A673 (cell line): ENCODE measurements around the gene LINC01488.

Source experiments
- EZH2 ChIP-seq: fragments of 200-600 bp; sonication (generic); IDR thresholded peaks from 2 replicates; pipeline ENCODE4 v1.6.1; 2017; ENCODE audit warnings: borderline replicate concordance, low read depth, mild to moderate bottlenecking, mixed read lengths, antibody characterized with exemption, low read length; ENCODE audit not compliant: poor library complexity, severe bottlenecking
- TF ChIP-seq, protein P1 (sequence below): fragments of 300-800, 200-600 bp; sonication (generic); conservative IDR thresholded peaks from 2 replicates; pipeline ENCODE4 v1.5.1; 2017; ENCODE audit warnings: low read depth, mild to moderate bottlenecking, antibody characterized with exemption, low read length, moderate library complexity, mixed read lengths

DNA sequence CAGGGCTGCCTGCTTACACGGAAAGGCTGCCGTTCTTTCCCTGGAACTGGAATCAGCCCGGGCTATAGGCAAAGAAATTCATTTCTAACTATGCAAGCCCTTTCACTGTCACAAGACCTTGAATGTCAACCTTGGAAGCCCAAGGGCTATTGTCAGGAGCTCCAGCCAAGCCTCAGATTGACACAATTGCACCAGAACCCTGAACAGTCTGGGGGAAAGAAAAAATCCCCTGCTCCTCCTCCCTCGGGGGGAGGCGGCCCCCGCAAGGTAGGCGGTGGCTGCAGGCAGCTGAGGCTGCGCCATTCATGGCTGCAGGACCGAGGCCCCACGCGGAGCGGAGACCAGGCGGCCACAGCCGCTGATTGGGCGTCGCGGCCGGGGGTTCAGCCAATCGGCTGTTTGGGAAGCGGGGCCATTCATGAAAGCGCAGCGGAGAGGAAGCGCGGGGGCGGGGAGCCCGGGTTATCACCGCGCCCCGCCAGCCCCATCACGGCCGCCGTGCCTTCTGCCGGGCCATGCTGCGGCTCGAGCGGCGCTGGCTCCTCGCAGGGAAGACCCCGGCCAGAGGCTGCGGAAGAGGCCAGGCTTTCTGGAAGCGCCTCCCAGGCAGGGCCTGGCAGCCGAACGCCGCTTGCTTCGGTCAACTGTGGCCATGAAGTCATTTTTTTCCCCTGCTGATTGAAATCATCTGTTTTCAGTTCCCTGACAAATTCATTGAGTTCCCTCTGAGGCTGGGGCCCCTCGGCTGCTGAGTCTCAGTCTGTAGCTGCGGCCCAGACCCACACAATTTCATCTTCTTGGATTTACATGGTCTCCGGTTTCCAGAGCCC is 38.1 kb upstream of the LINC01488 start:
- no peak for TF ChIP-seq EZH2
- TF ChIP-seq, protein P1, sequence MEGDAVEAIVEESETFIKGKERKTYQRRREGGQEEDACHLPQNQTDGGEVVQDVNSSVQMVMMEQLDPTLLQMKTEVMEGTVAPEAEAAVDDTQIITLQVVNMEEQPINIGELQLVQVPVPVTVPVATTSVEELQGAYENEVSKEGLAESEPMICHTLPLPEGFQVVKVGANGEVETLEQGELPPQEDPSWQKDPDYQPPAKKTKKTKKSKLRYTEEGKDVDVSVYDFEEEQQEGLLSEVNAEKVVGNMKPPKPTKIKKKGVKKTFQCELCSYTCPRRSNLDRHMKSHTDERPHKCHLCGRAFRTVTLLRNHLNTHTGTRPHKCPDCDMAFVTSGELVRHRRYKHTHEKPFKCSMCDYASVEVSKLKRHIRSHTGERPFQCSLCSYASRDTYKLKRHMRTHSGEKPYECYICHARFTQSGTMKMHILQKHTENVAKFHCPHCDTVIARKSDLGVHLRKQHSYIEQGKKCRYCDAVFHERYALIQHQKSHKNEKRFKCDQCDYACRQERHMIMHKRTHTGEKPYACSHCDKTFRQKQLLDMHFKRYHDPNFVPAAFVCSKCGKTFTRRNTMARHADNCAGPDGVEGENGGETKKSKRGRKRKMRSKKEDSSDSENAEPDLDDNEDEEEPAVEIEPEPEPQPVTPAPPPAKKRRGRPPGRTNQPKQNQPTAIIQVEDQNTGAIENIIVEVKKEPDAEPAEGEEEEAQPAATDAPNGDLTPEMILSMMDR, result no peak
